ENCODE measurements around the gene CDH18.

The CDH18 gene

DNA sequence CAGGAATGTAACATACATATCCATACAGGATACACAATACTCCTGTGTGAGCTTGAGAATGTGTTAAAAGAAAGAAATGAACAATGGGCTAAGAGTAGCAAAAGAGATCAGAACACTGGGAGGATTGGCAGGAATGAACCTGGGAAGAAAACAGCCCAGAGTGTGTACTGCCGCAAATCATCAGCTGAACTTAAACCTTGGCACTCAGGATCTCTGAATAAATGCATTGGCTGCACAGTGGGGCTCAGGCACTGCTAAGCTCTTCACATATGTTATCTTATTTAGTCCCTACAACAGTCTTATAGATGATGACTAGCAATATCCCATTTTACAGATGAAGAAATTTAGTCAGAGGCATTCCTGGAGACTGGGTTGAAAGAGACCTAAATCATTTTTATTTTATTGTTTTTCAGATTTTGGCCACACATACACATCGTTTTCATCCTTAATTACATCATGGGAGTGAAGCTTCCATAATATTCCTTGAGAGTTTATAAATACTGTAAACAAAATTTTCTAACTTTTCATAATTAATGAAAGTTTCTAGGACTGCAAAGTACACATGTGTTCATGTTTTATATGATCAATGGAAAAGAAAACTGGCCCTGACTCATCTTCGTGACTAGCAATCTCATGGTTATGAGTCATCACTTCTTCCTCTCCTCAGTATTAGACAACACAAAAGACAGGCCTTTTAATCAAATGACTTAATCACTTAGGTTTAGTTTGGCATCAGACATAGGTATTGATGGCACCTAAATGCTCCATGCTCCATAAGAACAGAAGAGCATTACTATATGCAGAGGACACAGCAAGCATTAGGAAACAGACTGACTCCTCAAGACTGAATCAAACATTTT is 59.2 kb downstream of the CDH18 start:
- no peaks in the 10 kb centered on the region for H3K79me2 ChIP-seq (ENCODE audit: insufficient read depth, low read length)
- H3K4me1 ChIP-seq (ENCODE audit: insufficient read depth, low read length, severe bottlenecking): no peaks in the 10 kb centered on the region
- H3K4me3 ChIP-seq (ENCODE audit: low read depth, low read length, poor library complexity, severe bottlenecking): no peak overlapping the region
- no peaks in the 10 kb centered on the region for H3K27me3 ChIP-seq (ENCODE audit: insufficient read depth, low read length)
- H3K9me2 ChIP-seq (ENCODE audit: low read depth, low read length): no peaks in the 10 kb centered on the region
- TF ChIP-seq, protein P1, sequence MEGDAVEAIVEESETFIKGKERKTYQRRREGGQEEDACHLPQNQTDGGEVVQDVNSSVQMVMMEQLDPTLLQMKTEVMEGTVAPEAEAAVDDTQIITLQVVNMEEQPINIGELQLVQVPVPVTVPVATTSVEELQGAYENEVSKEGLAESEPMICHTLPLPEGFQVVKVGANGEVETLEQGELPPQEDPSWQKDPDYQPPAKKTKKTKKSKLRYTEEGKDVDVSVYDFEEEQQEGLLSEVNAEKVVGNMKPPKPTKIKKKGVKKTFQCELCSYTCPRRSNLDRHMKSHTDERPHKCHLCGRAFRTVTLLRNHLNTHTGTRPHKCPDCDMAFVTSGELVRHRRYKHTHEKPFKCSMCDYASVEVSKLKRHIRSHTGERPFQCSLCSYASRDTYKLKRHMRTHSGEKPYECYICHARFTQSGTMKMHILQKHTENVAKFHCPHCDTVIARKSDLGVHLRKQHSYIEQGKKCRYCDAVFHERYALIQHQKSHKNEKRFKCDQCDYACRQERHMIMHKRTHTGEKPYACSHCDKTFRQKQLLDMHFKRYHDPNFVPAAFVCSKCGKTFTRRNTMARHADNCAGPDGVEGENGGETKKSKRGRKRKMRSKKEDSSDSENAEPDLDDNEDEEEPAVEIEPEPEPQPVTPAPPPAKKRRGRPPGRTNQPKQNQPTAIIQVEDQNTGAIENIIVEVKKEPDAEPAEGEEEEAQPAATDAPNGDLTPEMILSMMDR (IDR thresholded peaks at IDR 0.05; ENCODE audit: low read length): no peak
- no peak for TF ChIP-seq EZH2 (IDR thresholded peaks at IDR 0.05; ENCODE audit: borderline replicate concordance, low read length)
- H3K4me2 ChIP-seq (ENCODE audit: low read length): no peak overlapping the region
- no peaks in the 10 kb centered on the region for H3K36me3 ChIP-seq (ENCODE audit: insufficient read depth, low read length)
- H3K27ac ChIP-seq (ENCODE audit: low read depth, low read length, poor library complexity, severe bottlenecking): no peak overlapping the region
- no peak overlapping the region for H2AFZ ChIP-seq (ENCODE audit: low read length)
- H4K20me1 ChIP-seq (ENCODE audit: insufficient read depth, low read length): no peaks in the 10 kb centered on the region
- no peaks in the 10 kb centered on the region for H3K9me3 ChIP-seq (ENCODE audit: low read length)
- no peaks in the 10 kb centered on the region for H3F3A ChIP-seq (ENCODE audit: insufficient read depth, low read length)
- no peak overlapping the region for H3K9ac ChIP-seq (ENCODE audit: low read length)

DNA sequence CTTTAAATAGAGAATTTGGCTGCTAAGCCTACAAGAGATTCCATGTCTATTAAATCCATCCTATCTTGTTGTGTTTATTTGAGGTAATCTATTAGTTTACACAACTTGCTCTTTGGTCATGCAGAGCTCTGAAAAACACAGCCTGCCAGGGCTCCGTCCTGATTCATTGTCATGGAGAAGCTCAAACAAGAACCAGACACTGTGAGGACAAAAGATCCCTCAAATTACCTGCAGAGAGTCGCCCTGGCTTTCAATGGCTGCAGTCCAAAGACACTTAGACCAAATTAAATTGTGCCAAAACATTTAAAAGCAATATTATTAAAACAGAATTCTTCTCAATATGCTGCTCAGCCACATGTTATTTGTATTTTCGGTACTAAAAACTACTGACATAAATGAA is 60.1 kb downstream of the CDH18 start:
- no peak for TF ChIP-seq EZH2 (IDR thresholded peaks at IDR 0.05; ENCODE audit: borderline replicate concordance, low read length)
- TF ChIP-seq, protein P1 (IDR thresholded peaks at IDR 0.05; ENCODE audit: low read length): no peak
- no peaks in the 10 kb centered on the region for H3K9me3 ChIP-seq (ENCODE audit: low read length)
- no peaks in the 10 kb centered on the region for H3K4me1 ChIP-seq (ENCODE audit: insufficient read depth, low read length, severe bottlenecking)
- H3K27ac ChIP-seq (ENCODE audit: low read depth, low read length, poor library complexity, severe bottlenecking): no peak overlapping the region
- no peaks in the 10 kb centered on the region for H3K27me3 ChIP-seq (ENCODE audit: insufficient read depth, low read length)
- H3K9ac ChIP-seq (ENCODE audit: low read length): no peak overlapping the region
- no peak overlapping the region for H2AFZ ChIP-seq (ENCODE audit: low read length)
- H3K79me2 ChIP-seq (ENCODE audit: insufficient read depth, low read length): no peaks in the 10 kb centered on the region
- H4K20me1 ChIP-seq (ENCODE audit: insufficient read depth, low read length): no peaks in the 10 kb centered on the region
- no peaks in the 10 kb centered on the region for H3K9me2 ChIP-seq (ENCODE audit: low read depth, low read length)
- H3K4me3 ChIP-seq (ENCODE audit: low read depth, low read length, poor library complexity, severe bottlenecking): no peak overlapping the region
- H3K36me3 ChIP-seq (ENCODE audit: insufficient read depth, low read length): no peaks in the 10 kb centered on the region
- no peak overlapping the region for H3K4me2 ChIP-seq (ENCODE audit: low read length)
- no peaks in the 10 kb centered on the region for H3F3A ChIP-seq (ENCODE audit: insufficient read depth, low read length)

DNA sequence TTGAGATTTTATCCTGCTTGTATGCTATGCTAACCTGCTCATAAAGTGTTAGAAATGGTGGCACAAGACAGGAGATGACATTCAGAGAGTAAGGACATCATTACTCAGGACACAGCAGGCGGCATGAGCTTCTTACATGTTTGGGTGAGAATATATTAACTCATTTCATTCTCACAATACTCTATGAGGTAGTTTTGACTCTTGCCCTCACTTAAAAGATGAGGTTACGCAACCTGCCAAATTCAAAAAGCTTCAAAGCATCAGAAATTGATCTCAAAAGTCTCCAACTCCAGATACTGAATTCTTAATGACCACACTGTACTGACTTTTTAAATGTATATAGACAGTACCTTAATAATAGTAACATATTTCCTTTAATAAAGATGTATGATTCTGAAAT is 60.8 kb downstream of the CDH18 start:
- Histone ChIP-seq H3K36me3 (ENCODE audit: insufficient read depth, low read length) (no peaks in the 10 kb centered on the region), H3K9me3 (ENCODE audit: low read length) (no peaks in the 10 kb centered on the region), H2AFZ (ENCODE audit: low read length) (no peak overlapping the region), H3K27me3 (ENCODE audit: insufficient read depth, low read length) (no peaks in the 10 kb centered on the region), H3K9me2 (ENCODE audit: low read depth, low read length) (no peaks in the 10 kb centered on the region), H4K20me1 (ENCODE audit: insufficient read depth, low read length) (no peaks in the 10 kb centered on the region), H3K79me2 (ENCODE audit: insufficient read depth, low read length) (no peaks in the 10 kb centered on the region), H3K4me2 (ENCODE audit: low read length) (no peak overlapping the region), H3F3A (ENCODE audit: insufficient read depth, low read length) (no peaks in the 10 kb centered on the region), H3K4me3 (ENCODE audit: low read depth, low read length, poor library complexity, severe bottlenecking) (no peak overlapping the region), H3K9ac (ENCODE audit: low read length) (no peak overlapping the region), H3K4me1 (ENCODE audit: insufficient read depth, low read length, severe bottlenecking) (no peaks in the 10 kb centered on the region), H3K27ac (ENCODE audit: low read depth, low read length, poor library complexity, severe bottlenecking) (no peak overlapping the region)
- TF ChIP-seq, protein P1 (IDR thresholded peaks at IDR 0.05; ENCODE audit: low read length): no peak
- no peak for TF ChIP-seq EZH2 (IDR thresholded peaks at IDR 0.05; ENCODE audit: borderline replicate concordance, low read length)

All from OCI-LY1 (cell line).